ENCODE results near the gene CADPS. TPM values are rescaled to one million over a fixed set of nuclear protein-coding genes. Genes with fewer than 3 reads are reported as not detected.

The CADPS gene
- total RNA-seq, 2 experiments from 2014 or later = 61.3 to 68.6 TPM

DNA sequence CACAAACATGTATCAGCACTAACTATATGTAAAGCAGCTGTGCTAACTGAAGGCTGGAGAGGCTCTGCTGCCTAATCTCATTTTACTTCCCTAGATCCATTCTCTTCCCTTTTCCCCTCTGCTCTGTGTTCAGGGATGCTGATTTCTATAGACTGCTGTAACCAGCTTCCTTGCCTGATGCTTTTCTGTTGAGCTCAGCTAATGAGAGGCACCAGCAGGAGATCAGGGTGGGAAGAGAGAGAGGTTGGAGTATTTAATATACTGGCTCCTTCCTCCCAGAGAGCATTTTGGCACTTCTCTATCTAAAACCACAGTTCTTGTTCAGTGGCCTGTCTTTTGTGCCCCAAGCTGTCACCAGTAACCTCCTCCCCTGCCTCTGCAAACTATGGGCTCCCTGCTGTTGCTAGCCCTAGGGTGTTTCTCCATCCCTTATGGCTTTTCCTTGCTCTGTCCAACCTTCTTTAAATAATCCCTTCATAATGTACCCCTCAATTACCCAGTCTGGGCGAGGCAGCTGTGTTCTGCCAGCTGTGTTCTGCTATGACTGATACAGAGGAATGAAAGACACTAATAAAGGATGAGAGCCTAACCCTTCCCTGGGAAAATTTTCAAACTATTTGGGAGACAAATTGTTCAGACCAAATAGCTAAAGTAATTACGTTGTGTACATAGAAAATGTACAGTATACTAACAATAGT lies 69.5 kb downstream of the CADPS start:
- Histone ChIP-seq H3K9me2 (ENCODE audit: insufficient read depth, low read length) (no peaks in the 10 kb centered on the region), H3K4me1 (ENCODE audit: insufficient read depth, low read length, poor library complexity, severe bottlenecking) (peaks cover 96% of the 10 kb centered on the region), H4K20me1 (ENCODE audit: insufficient read depth, low read length) (no peaks in the 10 kb centered on the region), H3K36me3 (ENCODE audit: insufficient read depth, low read length) (no peaks in the 10 kb centered on the region), H3K4me2 (ENCODE audit: low read length) (peak overlapping the region; percentile 63), H3K4me3 (ENCODE audit: low read depth, low read length, poor library complexity, severe bottlenecking) (no peak overlapping the region), H2AFZ (ENCODE audit: low read length) (peak overlapping the region; percentile 63; the same call in 1 of the 2 replicates), H3K9me3 (ENCODE audit: low read length) (no peaks in the 10 kb centered on the region), H3K27ac (ENCODE audit: low read depth, low read length, poor library complexity, severe bottlenecking) (peak overlapping the region; percentile 67), H3K79me2 (ENCODE audit: insufficient read depth, low read depth, low read length) (peaks cover 6% of the 10 kb centered on the region; the same call in 1 of the 2 replicates)
- no peak for DNase-seq (ENCODE audit: low spot score)
- intact Hi-C loops (cut with micrococcal nuclease; ENCODE audit: unreplicated experiment) = loop anchor here (1.0 kb wide), 1 partner anchor 13 kb away; no protein-coding TSS in a partner anchor
- TF ChIP-seq EZH2phosphoT487 (IDR thresholded peaks at IDR 0.05; ENCODE audit: borderline replicate concordance, low read depth, low read length) = no peak
- TF ChIP-seq, protein P1, sequence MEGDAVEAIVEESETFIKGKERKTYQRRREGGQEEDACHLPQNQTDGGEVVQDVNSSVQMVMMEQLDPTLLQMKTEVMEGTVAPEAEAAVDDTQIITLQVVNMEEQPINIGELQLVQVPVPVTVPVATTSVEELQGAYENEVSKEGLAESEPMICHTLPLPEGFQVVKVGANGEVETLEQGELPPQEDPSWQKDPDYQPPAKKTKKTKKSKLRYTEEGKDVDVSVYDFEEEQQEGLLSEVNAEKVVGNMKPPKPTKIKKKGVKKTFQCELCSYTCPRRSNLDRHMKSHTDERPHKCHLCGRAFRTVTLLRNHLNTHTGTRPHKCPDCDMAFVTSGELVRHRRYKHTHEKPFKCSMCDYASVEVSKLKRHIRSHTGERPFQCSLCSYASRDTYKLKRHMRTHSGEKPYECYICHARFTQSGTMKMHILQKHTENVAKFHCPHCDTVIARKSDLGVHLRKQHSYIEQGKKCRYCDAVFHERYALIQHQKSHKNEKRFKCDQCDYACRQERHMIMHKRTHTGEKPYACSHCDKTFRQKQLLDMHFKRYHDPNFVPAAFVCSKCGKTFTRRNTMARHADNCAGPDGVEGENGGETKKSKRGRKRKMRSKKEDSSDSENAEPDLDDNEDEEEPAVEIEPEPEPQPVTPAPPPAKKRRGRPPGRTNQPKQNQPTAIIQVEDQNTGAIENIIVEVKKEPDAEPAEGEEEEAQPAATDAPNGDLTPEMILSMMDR (conservative IDR thresholded peaks at IDR 0.05; ENCODE audit: low read length) = no peak
- ChIA-PET POLR2A (interaction anchor here (0.7 to 36.5 kb wide), 13 partner anchors 3 to 1729 kb away, joined by 3 to 961 read pairs (median 4); no protein-coding TSS in a partner anchor), CTCF (ENCODE audit: unreplicated experiment) (interaction anchor here (0.6 to 2.0 kb wide), 3 partner anchors 110 to 140 kb away, joined by 4 to 12 read pairs (median 5); no protein-coding TSS in a partner anchor)
- no TSS peak for BruUV-seq (replicated peaks)

DNA sequence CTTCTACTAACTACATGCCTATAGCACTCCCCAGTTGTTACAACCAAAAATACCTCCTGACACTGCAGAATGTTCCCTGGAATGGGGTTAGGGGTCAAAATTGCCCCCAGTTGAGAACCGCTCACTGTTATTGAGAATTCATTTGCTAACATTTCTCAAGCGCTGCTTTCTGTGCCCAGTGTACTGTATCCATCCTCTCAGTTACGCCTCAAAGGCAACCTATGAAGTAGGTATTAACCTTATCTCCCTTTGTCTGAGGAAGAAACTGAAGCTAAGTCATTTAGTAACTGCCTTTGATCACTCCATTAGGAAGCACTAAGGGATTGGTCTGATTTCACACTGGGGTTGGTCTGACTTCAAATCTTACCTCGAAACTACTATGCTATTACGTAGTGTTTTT lies 70.1 kb downstream of the CADPS start:
- POLR2A ChIA-PET = interaction anchor here (0.8 to 36.5 kb wide), 12 partner anchors 2 to 148 kb away, joined by 3 to 961 read pairs (median 10); no protein-coding TSS in a partner anchor
- H4K20me1 ChIP-seq (ENCODE audit: insufficient read depth, low read length) = no peaks in the 10 kb centered on the region
- TF ChIP-seq EZH2phosphoT487 (IDR thresholded peaks at IDR 0.05; ENCODE audit: borderline replicate concordance, low read depth, low read length) = no peak
- TF ChIP-seq, protein P1 (conservative IDR thresholded peaks at IDR 0.05; ENCODE audit: low read length) = no peak
- BruUV-seq (replicated peaks) = no TSS peak
- H3K4me2 ChIP-seq (ENCODE audit: low read length) = peak overlapping the region; percentile 63
- H3K27ac ChIP-seq (ENCODE audit: low read depth, low read length, poor library complexity, severe bottlenecking) = peak overlapping the region; percentile 67
- intact Hi-C loops (cut with micrococcal nuclease; ENCODE audit: unreplicated experiment) = loop anchor here (1.0 kb wide), 1 partner anchor 13 kb away; no protein-coding TSS in a partner anchor
- no peaks in the 10 kb centered on the region for H3K36me3 ChIP-seq (ENCODE audit: insufficient read depth, low read length)
- DNase-seq (ENCODE audit: low spot score) = no peak
- H3K79me2 ChIP-seq (ENCODE audit: insufficient read depth, low read depth, low read length) = peaks cover 3% of the 10 kb centered on the region; the same call in 1 of the 2 replicates
- no peaks in the 10 kb centered on the region for H3K9me3 ChIP-seq (ENCODE audit: low read length)
- CTCF ChIA-PET (ENCODE audit: unreplicated experiment) = interaction anchor here (0.6 to 2.0 kb wide), 4 partner anchors 17 to 139 kb away, joined by 3 to 12 read pairs (median 4); no protein-coding TSS in a partner anchor
- no peak overlapping the region for H3K4me3 ChIP-seq (ENCODE audit: low read depth, low read length, poor library complexity, severe bottlenecking)
- H3K9me2 ChIP-seq (ENCODE audit: insufficient read depth, low read length) = no peaks in the 10 kb centered on the region
- H2AFZ ChIP-seq (ENCODE audit: low read length) = peak overlapping the region; percentile 63; the same call in 1 of the 2 replicates
- H3K4me1 ChIP-seq (ENCODE audit: insufficient read depth, low read length, poor library complexity, severe bottlenecking) = peaks cover 95% of the 10 kb centered on the region

All from OCI-LY7 (cell line).